Type B pancreatic cell (in vitro differentiated cells): ENCODE results near the gene CA14. TPM values are rescaled to one million over a fixed set of nuclear protein-coding genes. Genes with fewer than 3 reads are reported as not detected.

Experiments used
- DNase-seq: peaks from one replicate; pipeline ENCODE4 v3.0.0; 2021; ENCODE audit warnings: mixed read lengths; ENCODE audit not compliant: unreplicated experiment; ENCODE audit errors: extremely low spot score
- H3K27ac Mint-ChIP-seq: 2 replicates; pipeline ENCODE4 v1.8.0; 2021; ENCODE audit warnings: mild to moderate bottlenecking, mixed read lengths
- H3K27me3 Mint-ChIP-seq: 2 replicates; pipeline ENCODE4 v1.8.0; 2021; ENCODE audit warnings: mixed read lengths
- H3K36me3 Mint-ChIP-seq: 2 replicates; pipeline ENCODE4 v1.8.0; 2021; ENCODE audit warnings: mixed read lengths
- H3K4me1 Mint-ChIP-seq: one replicate; pipeline ENCODE4 v1.8.0; 2021; ENCODE audit warnings: mixed read lengths; ENCODE audit not compliant: unreplicated experiment
- H3K4me3 Mint-ChIP-seq: 2 replicates; pipeline ENCODE4 v1.8.0; 2021; ENCODE audit warnings: mild to moderate bottlenecking, mixed read lengths
- H3K9me3 Mint-ChIP-seq: 2 replicates; pipeline ENCODE4 v1.8.0; 2021; ENCODE audit warnings: mixed read lengths
- total RNA-seq: library from RNA; stranded (reverse); gene quantifications from 2 replicates; pipeline ENCODE4 v1.2.1, GENCODE V29; 2021; ENCODE audit warnings: low replicate concordance
- TF ChIP-seq, protein P1 (sequence below): fragments of 200-600 bp; sonication (generic); conservative IDR thresholded peaks from 2 replicates; pipeline ENCODE4 v1.5.0; 2021; ENCODE audit warnings: antibody characterized with exemption, mild to moderate bottlenecking

CA14 gene
- total RNA-seq, 1 donor from 2014 or later: 42.9 TPM

DNA sequence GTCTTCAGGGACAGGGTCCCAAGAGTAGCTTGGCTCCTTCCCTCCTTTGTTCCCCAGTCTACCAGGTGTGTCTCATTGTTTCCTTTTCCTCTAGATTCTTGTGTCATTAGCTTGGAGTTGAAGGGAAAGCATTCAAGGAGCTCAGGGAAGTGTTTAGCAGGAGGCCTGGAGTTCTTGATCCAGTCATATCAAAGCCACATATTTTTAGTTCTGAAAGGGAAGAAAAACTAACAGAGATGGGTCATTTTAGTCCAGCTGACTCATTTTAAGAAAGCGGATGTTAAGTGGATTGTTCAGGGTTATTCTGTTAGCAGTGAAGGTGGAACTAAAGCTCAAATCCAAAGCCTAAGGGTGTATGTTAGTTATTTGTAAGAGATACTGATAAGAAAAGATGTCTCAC lies 15.7 kb downstream of the CA14 start:
- no peak for DNase-seq
- TF ChIP-seq, protein P1, sequence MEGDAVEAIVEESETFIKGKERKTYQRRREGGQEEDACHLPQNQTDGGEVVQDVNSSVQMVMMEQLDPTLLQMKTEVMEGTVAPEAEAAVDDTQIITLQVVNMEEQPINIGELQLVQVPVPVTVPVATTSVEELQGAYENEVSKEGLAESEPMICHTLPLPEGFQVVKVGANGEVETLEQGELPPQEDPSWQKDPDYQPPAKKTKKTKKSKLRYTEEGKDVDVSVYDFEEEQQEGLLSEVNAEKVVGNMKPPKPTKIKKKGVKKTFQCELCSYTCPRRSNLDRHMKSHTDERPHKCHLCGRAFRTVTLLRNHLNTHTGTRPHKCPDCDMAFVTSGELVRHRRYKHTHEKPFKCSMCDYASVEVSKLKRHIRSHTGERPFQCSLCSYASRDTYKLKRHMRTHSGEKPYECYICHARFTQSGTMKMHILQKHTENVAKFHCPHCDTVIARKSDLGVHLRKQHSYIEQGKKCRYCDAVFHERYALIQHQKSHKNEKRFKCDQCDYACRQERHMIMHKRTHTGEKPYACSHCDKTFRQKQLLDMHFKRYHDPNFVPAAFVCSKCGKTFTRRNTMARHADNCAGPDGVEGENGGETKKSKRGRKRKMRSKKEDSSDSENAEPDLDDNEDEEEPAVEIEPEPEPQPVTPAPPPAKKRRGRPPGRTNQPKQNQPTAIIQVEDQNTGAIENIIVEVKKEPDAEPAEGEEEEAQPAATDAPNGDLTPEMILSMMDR: no peak
- Mint-ChIP-seq H3K27me3 (peaks cover 1% of the 10 kb centered on the region), H3K4me3 (peak overlapping the region; percentile 84), H3K27ac (no peak overlapping the region), H3K4me1 (peaks cover 30% of the 10 kb centered on the region), H3K36me3 (peaks cover 6% of the 10 kb centered on the region), H3K9me3 (no peaks in the 10 kb centered on the region)

GRCh38 chr1:150280138-150280707 lies 22.6 kb downstream of the CA14 start:
- peak overlapping the region; percentile 56 for H3K4me3 Mint-ChIP-seq
- TF ChIP-seq, protein P1: no peak
- no peaks in the 10 kb centered on the region for H3K9me3 Mint-ChIP-seq
- H3K36me3 Mint-ChIP-seq: peaks cover 5% of the 10 kb centered on the region
- peaks cover 16% of the 10 kb centered on the region for H3K27me3 Mint-ChIP-seq
- H3K27ac Mint-ChIP-seq: no peak overlapping the region
- H3K4me1 Mint-ChIP-seq: peaks cover 22% of the 10 kb centered on the region
- DNase-seq: no peak

DNA sequence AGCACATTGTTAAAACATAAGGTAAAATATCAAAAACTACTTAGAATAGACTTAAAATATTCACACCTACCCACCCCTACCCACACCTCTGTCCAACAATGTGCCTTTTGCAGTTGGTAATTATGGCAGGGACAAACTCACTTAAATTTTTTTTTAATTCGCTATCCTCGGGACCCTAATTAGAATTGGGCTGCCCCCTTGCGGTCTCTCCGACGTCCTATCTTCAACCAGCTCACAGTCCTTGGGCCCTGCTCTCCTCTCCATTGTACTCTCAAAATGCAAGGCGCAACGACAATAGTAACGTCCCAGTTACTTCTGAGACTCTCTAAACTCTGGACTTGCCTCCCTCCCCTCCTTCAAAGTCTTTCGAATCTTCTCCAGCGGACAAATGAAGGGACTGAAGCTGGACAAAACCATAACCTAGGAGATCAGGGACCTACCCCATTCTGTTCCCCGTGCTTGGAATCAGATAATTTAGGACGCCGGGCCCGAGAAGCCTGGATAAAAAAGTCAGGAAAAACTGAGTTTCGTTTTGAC lies 23.7 kb downstream of the CA14 start:
- Mint-ChIP-seq H3K36me3 (peaks cover 5% of the 10 kb centered on the region), H3K4me1 (peaks cover 22% of the 10 kb centered on the region), H3K9me3 (no peaks in the 10 kb centered on the region), H3K27ac (peak overlapping the region; percentile 85), H3K4me3 (peak overlapping the region; percentile 92), H3K27me3 (peaks cover 16% of the 10 kb centered on the region)
- TF ChIP-seq, protein P1: peak; percentile 83
- no peak for DNase-seq

- H3K27me3 Mint-ChIP-seq: peaks cover 16% of the 10 kb centered on the region
- H3K27ac Mint-ChIP-seq: peak within 1 kb of the TSS; percentile 85
- TF ChIP-seq, protein P1: no peak
- H3K4me3 Mint-ChIP-seq: peak within 1 kb of the TSS; percentile 92
- H3K9me3 Mint-ChIP-seq: no peaks in the 10 kb centered on the region
- peaks cover 22% of the 10 kb centered on the region for H3K4me1 Mint-ChIP-seq
- DNase-seq: peak; percentile 84
- H3K36me3 Mint-ChIP-seq: peaks cover 5% of the 10 kb centered on the region
These were observed 24.4 kb downstream of the CA14 start, which contains the start of gene CIART for GRCh38 chr1:150281758-150282557. CIART (plus strand) TSS chr1:150282554; CDS start chr1:150283268, 714 bp downstream.

GRCh38 chr1:150282558-150282958 lies 25.0 kb downstream of the CA14 start:
- Mint-ChIP-seq H3K27me3 (peaks cover 16% of the 10 kb centered on the region), H3K4me3 (peak overlapping the region; percentile 92), H3K9me3 (no peaks in the 10 kb centered on the region), H3K4me1 (peaks cover 22% of the 10 kb centered on the region), H3K36me3 (peaks cover 5% of the 10 kb centered on the region), H3K27ac (peak overlapping the region; percentile 85)
- TF ChIP-seq, protein P1: no peak
- no peak for DNase-seq
